GM12874 (cell line): Measurements from ENCODE around the gene PIPOX.

ENCODE experiments used
- CTCF ChIP-seq: IDR thresholded peaks from 2 replicates; pipeline ENCODE4 v1.5.1; 2011; ENCODE audit warnings: low read depth, mild to moderate bottlenecking, control low read depth, low read length, moderate library complexity; ENCODE audit not compliant: insufficient read depth

PIPOX gene

DNA sequence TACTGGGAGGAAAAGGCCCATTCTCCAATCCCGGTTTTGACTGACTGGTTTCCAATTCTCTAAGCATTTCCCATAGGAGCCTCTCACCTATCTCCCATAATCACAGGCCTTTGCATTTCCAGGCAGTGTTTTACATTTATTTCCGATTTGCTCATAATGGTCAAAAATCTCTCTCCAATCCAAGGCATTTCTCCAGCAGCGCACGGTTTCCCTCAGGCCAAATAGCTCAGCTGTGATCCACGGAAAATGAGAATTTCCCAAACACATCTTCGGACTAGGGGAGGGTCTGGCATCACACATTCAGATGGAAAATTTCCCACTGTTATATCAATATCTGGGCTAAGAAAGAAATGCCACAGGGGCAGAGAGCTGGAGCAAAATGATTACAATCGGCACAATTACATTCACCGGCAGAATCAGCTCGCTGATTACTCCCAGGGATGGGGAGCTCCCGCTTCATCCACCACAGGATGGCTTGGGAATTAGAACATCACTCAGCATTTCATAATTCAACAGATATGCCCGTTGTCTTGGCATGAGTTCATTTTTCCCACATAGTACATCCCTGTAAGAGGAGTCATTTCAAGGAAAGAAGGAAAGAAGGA, 6.7 kb downstream of the PIPOX start:
- no peak for TF ChIP-seq CTCF

DNA sequence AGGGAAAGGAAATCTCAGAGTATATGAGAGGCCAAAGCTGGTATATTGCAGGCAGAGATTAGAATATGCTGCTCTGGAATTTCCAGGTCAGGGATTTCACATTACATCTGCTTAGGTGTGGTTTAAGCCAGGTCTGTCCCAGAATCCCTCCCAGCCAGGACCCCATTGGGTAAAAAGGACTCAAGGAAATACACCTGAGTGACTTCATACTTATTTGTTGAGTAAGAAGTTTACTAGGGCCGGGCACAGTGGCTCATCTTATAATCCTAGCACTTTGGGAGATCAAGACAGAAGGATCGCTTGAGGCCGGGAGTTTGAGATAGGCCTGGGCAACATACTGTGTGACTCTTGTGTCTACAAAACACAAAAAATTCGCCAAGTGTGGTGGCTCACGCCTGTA, 7.2 kb downstream of the PIPOX start:
- TF ChIP-seq CTCF, result no peak

DNA sequence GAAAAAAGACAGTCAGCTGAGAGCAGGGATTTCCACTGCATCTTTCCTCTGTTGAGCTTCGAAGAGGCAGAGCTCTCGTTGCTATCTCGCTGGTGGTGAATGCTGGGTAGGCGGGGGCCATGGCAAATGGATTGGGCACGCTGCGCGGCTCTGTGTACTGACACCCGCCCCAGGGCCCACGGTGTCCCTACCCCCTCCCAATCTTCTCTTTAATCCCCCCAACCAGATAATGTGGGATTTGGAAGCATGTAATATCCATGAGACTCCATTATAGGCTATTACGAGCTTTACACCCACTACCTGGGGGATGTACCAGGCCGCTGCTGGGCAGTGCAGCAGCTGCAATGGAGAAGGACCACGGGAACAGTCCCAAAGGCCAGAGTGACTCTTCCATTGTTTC, 8.3 kb downstream of the PIPOX start:
- TF ChIP-seq CTCF, result no peak

- TF ChIP-seq CTCF, result no peak
Observed at GRCh38 chr17:29051731-29052130, 8.8 kb downstream of the PIPOX start.

DNA sequence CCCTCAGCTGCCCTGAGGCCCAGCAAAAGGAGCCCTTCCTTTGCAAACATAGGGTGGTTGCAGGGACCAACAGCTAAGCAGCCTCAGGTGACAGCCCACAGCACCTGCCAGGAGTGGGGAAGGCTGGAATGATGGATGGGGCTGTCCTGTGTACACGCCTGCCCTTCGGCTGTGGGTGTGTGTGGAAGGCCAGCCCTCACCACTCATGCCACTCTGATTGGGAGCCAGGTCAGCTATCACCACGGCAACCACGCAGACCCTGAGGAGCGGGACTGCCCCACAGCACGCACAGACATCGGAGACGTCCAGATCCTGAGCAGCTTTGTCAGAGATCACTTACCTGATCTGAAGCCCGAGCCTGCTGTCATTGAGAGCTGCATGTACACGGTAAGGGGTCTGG, 11.9 kb downstream of the PIPOX start:
- no peak for TF ChIP-seq CTCF

- no peak for TF ChIP-seq CTCF
Observed at GRCh38 chr17:29057361-29057760, 14.4 kb downstream of the PIPOX start.

- no peak for TF ChIP-seq CTCF
Observed at GRCh38 chr17:29058391-29058790, 15.4 kb downstream of the PIPOX start.
